Adrenal gland (tissue), 5 donors: ENCODE results near the gene CALHM5.

Source experiments
- POLR2A ChIP-seq, 2 donors: fragments of 450-650 bp; IDR thresholded peaks; one replicate each; pipeline ENCODE4 v1.6.1; 2017; ENCODE audit warnings: antibody characterized with exemption in 2 of 2, mild to moderate bottlenecking in 2 of 2, moderate library complexity in 1 of 2
- TF ChIP-seq, protein P1 (sequence below), 6 experiments: fragments of 450-650 bp in 4 of 6; fragments of 200-600 bp in 2 of 6; sonication (generic) in 1 of 6; IDR thresholded peaks; 1 replicate in 5 of 6; 2 replicates in 1 of 6; pipeline versions ENCODE4 v1.5.1 to v1.8.0; 2016 to 2021; ENCODE audit warnings: antibody characterized with exemption in 6 of 6, mild to moderate bottlenecking in 2 of 6, moderate library complexity in 1 of 6
- donor health status: DM: no; HTN: no; CAD: no.

DNA sequence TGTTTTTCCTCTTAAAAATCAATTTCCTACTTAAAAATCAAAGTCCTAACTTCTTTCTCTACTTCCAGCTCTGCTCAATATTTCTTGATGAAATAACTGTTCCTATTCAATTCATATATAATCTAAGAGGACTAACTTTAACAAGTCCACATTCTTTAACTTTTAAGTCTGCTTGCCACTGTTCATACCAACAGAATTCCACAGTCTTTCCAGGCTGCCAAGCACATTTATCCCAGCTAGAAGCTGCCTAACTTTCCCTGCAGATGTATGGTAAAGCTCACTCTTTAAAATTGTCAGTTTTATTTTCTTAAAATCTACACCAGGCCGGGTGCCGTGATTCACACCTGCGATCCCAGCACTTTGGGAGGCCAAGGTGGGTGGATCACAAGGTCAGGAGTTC is 38.7 kb upstream of the CALHM5 start:
- TF ChIP-seq, protein P1, sequence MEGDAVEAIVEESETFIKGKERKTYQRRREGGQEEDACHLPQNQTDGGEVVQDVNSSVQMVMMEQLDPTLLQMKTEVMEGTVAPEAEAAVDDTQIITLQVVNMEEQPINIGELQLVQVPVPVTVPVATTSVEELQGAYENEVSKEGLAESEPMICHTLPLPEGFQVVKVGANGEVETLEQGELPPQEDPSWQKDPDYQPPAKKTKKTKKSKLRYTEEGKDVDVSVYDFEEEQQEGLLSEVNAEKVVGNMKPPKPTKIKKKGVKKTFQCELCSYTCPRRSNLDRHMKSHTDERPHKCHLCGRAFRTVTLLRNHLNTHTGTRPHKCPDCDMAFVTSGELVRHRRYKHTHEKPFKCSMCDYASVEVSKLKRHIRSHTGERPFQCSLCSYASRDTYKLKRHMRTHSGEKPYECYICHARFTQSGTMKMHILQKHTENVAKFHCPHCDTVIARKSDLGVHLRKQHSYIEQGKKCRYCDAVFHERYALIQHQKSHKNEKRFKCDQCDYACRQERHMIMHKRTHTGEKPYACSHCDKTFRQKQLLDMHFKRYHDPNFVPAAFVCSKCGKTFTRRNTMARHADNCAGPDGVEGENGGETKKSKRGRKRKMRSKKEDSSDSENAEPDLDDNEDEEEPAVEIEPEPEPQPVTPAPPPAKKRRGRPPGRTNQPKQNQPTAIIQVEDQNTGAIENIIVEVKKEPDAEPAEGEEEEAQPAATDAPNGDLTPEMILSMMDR (IDR thresholded peaks at IDR 0.05), result no peak
- TF ChIP-seq POLR2A (IDR thresholded peaks at IDR 0.05), result no peak
